Body of pancreas (tissue), 4 donors: Measurements from ENCODE around the gene TUBB1.

Experiments
- POLR2A ChIP-seq, 3 donors: fragments of 450-650 bp; IDR thresholded peaks; one replicate each; pipeline ENCODE4 v1.6.1; 2016; ENCODE audit warnings: antibody characterized with exemption in 3 of 3, mild to moderate bottlenecking in 2 of 3
- TF ChIP-seq, protein P1 (sequence below), 7 experiments: fragments of 450-650 bp in 4 of 7; fragments of 200-600 bp in 3 of 7; sonication (generic) in 3 of 7; IDR thresholded peaks; one replicate each; pipeline ENCODE4 v1.5.1; 2016 to 2019; ENCODE audit warnings: antibody characterized with exemption in 7 of 7

GRCh38 chr20:59044295-59044694 lies 25.1 kb downstream of the TUBB1 start:
- TF ChIP-seq, protein P1, sequence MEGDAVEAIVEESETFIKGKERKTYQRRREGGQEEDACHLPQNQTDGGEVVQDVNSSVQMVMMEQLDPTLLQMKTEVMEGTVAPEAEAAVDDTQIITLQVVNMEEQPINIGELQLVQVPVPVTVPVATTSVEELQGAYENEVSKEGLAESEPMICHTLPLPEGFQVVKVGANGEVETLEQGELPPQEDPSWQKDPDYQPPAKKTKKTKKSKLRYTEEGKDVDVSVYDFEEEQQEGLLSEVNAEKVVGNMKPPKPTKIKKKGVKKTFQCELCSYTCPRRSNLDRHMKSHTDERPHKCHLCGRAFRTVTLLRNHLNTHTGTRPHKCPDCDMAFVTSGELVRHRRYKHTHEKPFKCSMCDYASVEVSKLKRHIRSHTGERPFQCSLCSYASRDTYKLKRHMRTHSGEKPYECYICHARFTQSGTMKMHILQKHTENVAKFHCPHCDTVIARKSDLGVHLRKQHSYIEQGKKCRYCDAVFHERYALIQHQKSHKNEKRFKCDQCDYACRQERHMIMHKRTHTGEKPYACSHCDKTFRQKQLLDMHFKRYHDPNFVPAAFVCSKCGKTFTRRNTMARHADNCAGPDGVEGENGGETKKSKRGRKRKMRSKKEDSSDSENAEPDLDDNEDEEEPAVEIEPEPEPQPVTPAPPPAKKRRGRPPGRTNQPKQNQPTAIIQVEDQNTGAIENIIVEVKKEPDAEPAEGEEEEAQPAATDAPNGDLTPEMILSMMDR (IDR thresholded peaks at IDR 0.05) = no peak
- no peak for TF ChIP-seq POLR2A (IDR thresholded peaks at IDR 0.05)
